Trophoblast cell (in vitro differentiated cells and primary cell): Measurements from ENCODE around the gene ALOX5.
A peak's percentile ranks its signal among the peaks of the same experiment; 100 is the strongest.

Experiments used
- DNase-seq, 2 donors: peaks; one replicate each; pipeline ENCODE4 v3.0.0-alpha.2; 2016
- H2AFZ ChIP-seq: 2 replicates; pipeline ENCODE4 v1.6.1; 2013; ENCODE audit warnings: low read length, moderate library complexity, mild to moderate bottlenecking; ENCODE audit not compliant: insufficient read depth, poor library complexity
- H2AK5ac ChIP-seq: 2 replicates; pipeline ENCODE4 v1.6.1; 2013; ENCODE audit warnings: mild to moderate bottlenecking, low read length
- H2BK120ac ChIP-seq: 2 replicates; pipeline ENCODE4 v1.6.1; 2013; ENCODE audit warnings: low read length, mild to moderate bottlenecking, moderate library complexity; ENCODE audit not compliant: insufficient read depth, poor library complexity
- H2BK12ac ChIP-seq: 2 replicates; pipeline ENCODE4 v1.6.1; 2013; ENCODE audit warnings: mild to moderate bottlenecking, low read length, moderate library complexity
- H2BK5ac ChIP-seq: 2 replicates; pipeline ENCODE4 v1.6.1; 2013; ENCODE audit warnings: low read length, low read depth, moderate library complexity, mild to moderate bottlenecking; ENCODE audit not compliant: poor library complexity
- H3K14ac ChIP-seq: 2 replicates; pipeline ENCODE4 v1.6.1; 2013; ENCODE audit warnings: mild to moderate bottlenecking, low read length
- H3K18ac ChIP-seq: 2 replicates; pipeline ENCODE4 v1.6.1; 2013; ENCODE audit warnings: mild to moderate bottlenecking, low read length
- H3K23ac ChIP-seq: 2 replicates; pipeline ENCODE4 v1.6.1; 2013; ENCODE audit warnings: low read length
- H3K27ac ChIP-seq: 2 replicates; pipeline ENCODE4 v1.5.1; 2013; ENCODE audit warnings: low read depth, mild to moderate bottlenecking, inconsistent platforms, low read length, moderate library complexity
- H3K27me3 ChIP-seq: 2 replicates; pipeline ENCODE4 v1.6.1; 2013; ENCODE audit warnings: inconsistent platforms, mild to moderate bottlenecking, low read length, moderate library complexity; ENCODE audit not compliant: insufficient read depth
- H3K36me3 ChIP-seq, 2 experiments: 1 replicate in 1 of 2; 2 replicates in 1 of 2; pipeline ENCODE4 v1.6.1; 2013; ENCODE audit warnings: low read length in 2 of 2, mild to moderate bottlenecking in 2 of 2, moderate library complexity in 1 of 2; ENCODE audit not compliant: insufficient read depth in 2 of 2, control insufficient read depth in 1 of 2
- H3K4ac ChIP-seq: 2 replicates; pipeline ENCODE4 v1.6.1; 2013; ENCODE audit warnings: low read depth, mild to moderate bottlenecking, low read length, moderate library complexity
- H3K4me1 ChIP-seq, 2 experiments: 1 replicate in 1 of 2; 2 replicates in 1 of 2; pipeline ENCODE4 v1.6.1; 2013; ENCODE audit warnings: low read length in 2 of 2, mild to moderate bottlenecking in 2 of 2, moderate library complexity in 1 of 2; ENCODE audit not compliant: insufficient read depth in 2 of 2, control insufficient read depth in 1 of 2
- H3K4me2 ChIP-seq: 2 replicates; pipeline ENCODE4 v1.6.1; 2013; ENCODE audit warnings: inconsistent platforms, mild to moderate bottlenecking, low read length, moderate library complexity
- H3K4me3 ChIP-seq: 2 replicates; pipeline ENCODE4 v1.5.1; 2013; ENCODE audit warnings: mild to moderate bottlenecking, low read depth, low read length, inconsistent platforms
- H3K79me1 ChIP-seq: one replicate; pipeline ENCODE4 v1.6.1; 2013; ENCODE audit warnings: low read length
- H3K79me2 ChIP-seq: 2 replicates; pipeline ENCODE4 v1.6.1; 2013; ENCODE audit warnings: low read length, mild to moderate bottlenecking; ENCODE audit not compliant: control insufficient read depth, insufficient read depth, poor library complexity
- H3K9ac ChIP-seq: 2 replicates; pipeline ENCODE4 v1.6.1; 2013; ENCODE audit warnings: mild to moderate bottlenecking, low read length
- H3K9me3 ChIP-seq: 2 replicates; pipeline ENCODE4 v1.6.1; 2013; ENCODE audit warnings: low read depth, mild to moderate bottlenecking, control low read depth, inconsistent platforms, low read length; ENCODE audit not compliant: insufficient read depth
- H4K12ac ChIP-seq: 2 replicates; pipeline ENCODE4 v1.6.1; 2013; ENCODE audit warnings: low read depth, mild to moderate bottlenecking, low read length, moderate library complexity
- H4K8ac ChIP-seq: 2 replicates; pipeline ENCODE4 v1.6.1; 2013; ENCODE audit warnings: low read depth, mild to moderate bottlenecking, low read length, moderate library complexity
- H4K91ac ChIP-seq: one replicate; pipeline ENCODE4 v1.6.1; 2013; ENCODE audit warnings: low read depth, mild to moderate bottlenecking, low read length, moderate library complexity
- whole genome bisulfite sequencing: extraction: QIAGEN DNeasy Blood & Tissue Kit; methylation state at CpG from one replicate; pipeline ENCODE4 v1.1.7; 2013; ENCODE audit warnings: missing lambda C conversion rate; ENCODE audit not compliant: insufficient read length, insufficient coverage; ENCODE audit errors: extremely low coverage; 5-methylcytosine and 5-hydroxymethylcytosine counted together

Gene ALOX5

DNA sequence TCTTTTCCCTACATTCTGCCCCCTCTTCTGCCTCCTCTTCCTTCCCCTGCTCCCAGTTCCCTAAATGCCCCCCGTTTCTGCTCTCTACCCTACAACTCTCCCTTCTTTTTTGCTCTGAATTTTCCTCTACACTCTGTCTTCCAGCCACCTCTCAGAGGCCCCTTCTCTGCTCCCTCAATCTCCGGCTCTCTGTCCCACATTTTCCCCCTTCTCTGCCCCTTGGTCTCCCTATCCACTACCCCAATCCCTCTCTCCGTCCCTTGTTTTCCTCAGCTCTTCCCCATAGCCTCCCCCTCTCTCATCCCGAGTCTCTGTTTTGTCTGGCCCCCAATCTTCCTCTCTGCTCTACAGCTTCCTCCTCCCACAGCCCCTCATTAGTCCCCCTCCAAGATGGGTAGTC, 3.3 kb downstream of the ALOX5 start:
- peaks cover 4% of the 10 kb centered on the region for H3K9me3 ChIP-seq
- no peak overlapping the region for H2BK120ac ChIP-seq
- DNase-seq, result no peak
- H3K18ac ChIP-seq, result no peak overlapping the region
- no peak overlapping the region for H4K91ac ChIP-seq
- no peak overlapping the region for H2BK5ac ChIP-seq
- H3K14ac ChIP-seq, result no peak overlapping the region
- H2BK12ac ChIP-seq, result no peak overlapping the region
- no peak overlapping the region for H3K4me2 ChIP-seq
- no peaks in the 10 kb centered on the region for H3K79me2 ChIP-seq
- no peak overlapping the region for H2AK5ac ChIP-seq
- no peak overlapping the region for H3K9ac ChIP-seq
- WGBS, result no CpG with 5 or more reads among the region's 4 CpGs
- peaks cover 11 to 13% of the 10 kb centered on the region in 2 experiments for H3K4me1 ChIP-seq
- no peak overlapping the region for H4K12ac ChIP-seq
- H2AFZ ChIP-seq, result no peak overlapping the region
- H3K36me3 ChIP-seq, result no peaks in the 10 kb centered on the region
- no peak overlapping the region for H3K27ac ChIP-seq
- H3K79me1 ChIP-seq, result no peaks in the 10 kb centered on the region
- peaks cover 18% of the 10 kb centered on the region for H3K27me3 ChIP-seq
- H3K23ac ChIP-seq, result no peak overlapping the region
- H3K4me3 ChIP-seq, result no peak overlapping the region
- no peak overlapping the region for H3K4ac ChIP-seq
- no peak overlapping the region for H4K8ac ChIP-seq

DNA sequence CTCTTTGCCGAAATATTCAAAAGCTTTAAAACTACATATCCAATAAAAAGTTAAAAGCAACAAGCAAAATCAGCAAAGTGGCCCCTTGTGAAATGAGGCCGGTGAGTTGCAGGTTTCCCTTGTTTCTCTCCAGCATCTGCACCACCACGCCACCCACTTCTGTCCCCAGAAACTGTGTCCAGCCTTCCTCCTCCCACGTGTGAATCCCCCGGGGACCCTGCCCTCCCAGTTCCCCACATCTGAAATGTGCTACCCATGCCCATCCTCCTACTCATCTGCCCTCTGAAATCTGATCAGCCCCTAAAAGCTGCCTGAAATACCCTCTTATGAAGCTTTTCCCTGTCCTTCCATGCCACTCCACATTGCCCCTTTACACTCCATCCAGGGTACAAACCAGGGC, 3.8 kb downstream of the ALOX5 start:
- no peak overlapping the region for H3K4me2 ChIP-seq
- H3K4ac ChIP-seq, result no peak overlapping the region
- no peak overlapping the region for H2AFZ ChIP-seq
- H4K8ac ChIP-seq, result no peak overlapping the region
- no peak overlapping the region for H3K4me3 ChIP-seq
- H3K23ac ChIP-seq, result no peak overlapping the region
- H2AK5ac ChIP-seq, result no peak overlapping the region
- H3K4me1 ChIP-seq, result peaks cover 11 to 13% of the 10 kb centered on the region in 2 experiments
- H3K27me3 ChIP-seq, result peaks cover 18% of the 10 kb centered on the region
- no peak overlapping the region for H4K91ac ChIP-seq
- H2BK5ac ChIP-seq, result no peak overlapping the region
- H3K14ac ChIP-seq, result no peak overlapping the region
- no peak overlapping the region for H4K12ac ChIP-seq
- H3K36me3 ChIP-seq, result no peaks in the 10 kb centered on the region
- no peaks in the 10 kb centered on the region for H3K79me1 ChIP-seq
- no peak overlapping the region for H3K18ac ChIP-seq
- DNase-seq, result no peak
- H3K27ac ChIP-seq, result no peak overlapping the region
- no CpG with 5 or more reads among the region's 5 CpGs for WGBS
- peaks cover 4% of the 10 kb centered on the region for H3K9me3 ChIP-seq
- no peaks in the 10 kb centered on the region for H3K79me2 ChIP-seq
- H2BK120ac ChIP-seq, result no peak overlapping the region
- H2BK12ac ChIP-seq, result no peak overlapping the region
- H3K9ac ChIP-seq, result no peak overlapping the region

DNA sequence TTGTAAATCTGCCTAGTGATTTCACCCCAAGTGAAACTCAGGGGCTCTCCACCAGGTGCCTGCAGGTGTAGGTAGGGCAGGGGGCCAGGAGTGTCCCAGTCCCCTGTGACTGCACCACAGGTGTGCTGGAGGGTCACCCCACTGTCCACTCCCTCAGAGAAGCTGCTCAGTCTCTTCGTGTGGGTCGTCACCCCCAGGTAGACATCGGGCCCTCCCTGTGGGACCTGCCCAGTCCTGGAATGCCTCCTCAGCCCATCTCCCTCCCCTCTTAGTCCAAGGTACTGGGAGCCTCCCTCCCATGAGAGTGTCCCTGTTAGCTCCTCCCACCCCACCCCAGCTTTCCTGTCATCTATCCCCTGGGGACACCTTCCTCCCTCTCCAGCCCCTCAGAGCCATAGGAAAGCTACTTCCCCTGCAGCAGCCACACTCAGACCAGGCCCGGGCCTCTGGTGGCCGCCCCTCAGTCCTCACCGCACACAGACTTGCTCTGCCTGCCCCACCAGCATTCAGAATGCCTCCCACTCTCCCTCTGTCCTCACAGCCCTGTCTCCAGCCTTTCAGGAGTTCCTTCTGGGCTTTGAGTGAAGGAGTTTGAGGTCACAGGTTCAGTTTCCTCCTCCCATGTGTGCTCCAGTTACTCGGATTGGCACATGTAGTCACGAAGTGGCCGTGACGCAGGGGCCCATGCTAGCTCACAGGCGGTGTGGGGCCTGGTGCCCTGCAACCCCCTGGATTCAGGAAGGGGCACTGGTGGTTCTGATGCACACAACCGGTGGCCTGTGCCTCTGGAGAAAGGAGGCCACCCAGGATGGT, 5.1 kb downstream of the ALOX5 start:
- Histone ChIP-seq H3K36me3 (no peaks in the 10 kb centered on the region), H3K9ac (no peak overlapping the region), H2BK5ac (no peak overlapping the region), H3K4me2 (no peak overlapping the region), H3K79me2 (no peaks in the 10 kb centered on the region), H4K8ac (no peak overlapping the region), H3K14ac (no peak overlapping the region), H3K18ac (no peak overlapping the region), H3K4me1 (peaks cover 4% of the 10 kb centered on the region in 2 experiments), H2AK5ac (no peak overlapping the region), H2AFZ (no peak overlapping the region), H4K12ac (no peak overlapping the region), H3K23ac (no peak overlapping the region), H3K4ac (no peak overlapping the region), H3K27ac (no peak overlapping the region), H3K9me3 (peaks cover 3% of the 10 kb centered on the region), H4K91ac (no peak overlapping the region), H2BK120ac (no peak overlapping the region), H2BK12ac (no peak overlapping the region), H3K27me3 (peaks cover 7% of the 10 kb centered on the region), H3K4me3 (no peak overlapping the region), H3K79me1 (no peaks in the 10 kb centered on the region)
- peak; percentile 26 to 28 for DNase-seq
- no CpG with 5 or more reads among the region's 12 CpGs for WGBS

DNA sequence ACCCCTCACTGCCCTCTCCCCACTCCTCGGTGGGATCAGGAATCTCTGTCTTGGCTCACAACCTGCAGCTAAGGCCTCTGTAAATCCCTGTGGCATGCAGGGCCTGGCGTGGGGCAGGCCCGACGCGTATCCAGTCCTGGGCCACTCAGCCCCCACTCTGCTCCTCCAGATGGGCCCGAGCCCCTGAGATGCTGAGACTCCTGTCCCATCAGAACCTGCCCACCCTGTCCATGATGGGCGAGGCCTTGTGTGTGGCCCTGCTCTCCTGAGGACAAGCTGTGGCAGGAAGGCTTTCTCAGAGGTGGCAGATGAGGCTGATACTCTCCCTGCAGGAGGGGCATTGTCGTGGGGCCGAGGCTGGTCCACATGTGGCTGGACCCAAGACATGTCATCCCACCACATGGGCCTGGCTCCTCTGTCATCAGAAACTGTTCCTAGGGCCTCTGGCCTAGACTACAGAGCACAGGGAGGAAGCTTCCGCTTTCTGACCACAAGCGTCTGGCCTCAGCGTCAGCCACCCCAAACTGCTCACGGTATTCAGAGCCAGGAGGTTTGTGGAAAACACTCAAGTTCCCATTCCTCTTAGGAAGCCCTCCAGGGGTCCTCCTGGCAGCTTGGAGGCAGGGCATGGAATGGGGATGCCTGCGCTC, 6.0 kb downstream of the ALOX5 start:
- H3K9ac ChIP-seq, result no peak overlapping the region
- no peak overlapping the region for H4K91ac ChIP-seq
- H3K27ac ChIP-seq, result no peak overlapping the region
- no peak overlapping the region for H2BK5ac ChIP-seq
- H3K14ac ChIP-seq, result no peak overlapping the region
- H3K18ac ChIP-seq, result no peak overlapping the region
- H2BK12ac ChIP-seq, result no peak overlapping the region
- no peaks in the 10 kb centered on the region for H3K79me1 ChIP-seq
- H2AFZ ChIP-seq, result no peak overlapping the region
- no peak overlapping the region for H2AK5ac ChIP-seq
- no peak overlapping the region for H2BK120ac ChIP-seq
- peak; percentile 20 to 43 for DNase-seq
- H3K4me3 ChIP-seq, result peak overlapping the region; percentile 6
- H3K79me2 ChIP-seq, result no peaks in the 10 kb centered on the region
- H4K8ac ChIP-seq, result no peak overlapping the region
- no peaks in the 10 kb centered on the region for H3K4me1 ChIP-seq
- H3K27me3 ChIP-seq, result no peaks in the 10 kb centered on the region
- H3K4me2 ChIP-seq, result no peak overlapping the region
- H3K4ac ChIP-seq, result no peak overlapping the region
- no CpG with 5 or more reads among the region's 14 CpGs for WGBS
- no peak overlapping the region for H4K12ac ChIP-seq
- no peaks in the 10 kb centered on the region for H3K36me3 ChIP-seq
- H3K23ac ChIP-seq, result peak overlapping the region; percentile 27
- peaks cover 1% of the 10 kb centered on the region for H3K9me3 ChIP-seq
